ENCODE data around the gene SYNJ2. TPM values are rescaled to one million over a fixed set of nuclear protein-coding genes. Genes with fewer than 3 reads are reported as not detected.
A peak's percentile ranks its signal among the peaks of the same experiment; 100 is the strongest.

SYNJ2 gene
- total RNA-seq, 2 donors from 2014 or later: 10.2 to 23.4 TPM

GRCh38 chr6:158006821-158007570, 25.3 kb downstream of the SYNJ2 start:
- intact Hi-C loops (cut with DNase I): no loop called here
- DNase-seq: peak; percentile 8

GRCh38 chr6:158008864-158009113, 27.1 kb downstream of the SYNJ2 start:
- peak; percentile 30 for DNase-seq
- intact Hi-C loops (cut with DNase I): no loop called here
- peak in 1 of 2 donors; percentile 4 for ATAC-seq

More at GRCh38 chr6:158006821-158007570, 25.3 kb downstream of the SYNJ2 start:
- no peak for ATAC-seq

DNA sequence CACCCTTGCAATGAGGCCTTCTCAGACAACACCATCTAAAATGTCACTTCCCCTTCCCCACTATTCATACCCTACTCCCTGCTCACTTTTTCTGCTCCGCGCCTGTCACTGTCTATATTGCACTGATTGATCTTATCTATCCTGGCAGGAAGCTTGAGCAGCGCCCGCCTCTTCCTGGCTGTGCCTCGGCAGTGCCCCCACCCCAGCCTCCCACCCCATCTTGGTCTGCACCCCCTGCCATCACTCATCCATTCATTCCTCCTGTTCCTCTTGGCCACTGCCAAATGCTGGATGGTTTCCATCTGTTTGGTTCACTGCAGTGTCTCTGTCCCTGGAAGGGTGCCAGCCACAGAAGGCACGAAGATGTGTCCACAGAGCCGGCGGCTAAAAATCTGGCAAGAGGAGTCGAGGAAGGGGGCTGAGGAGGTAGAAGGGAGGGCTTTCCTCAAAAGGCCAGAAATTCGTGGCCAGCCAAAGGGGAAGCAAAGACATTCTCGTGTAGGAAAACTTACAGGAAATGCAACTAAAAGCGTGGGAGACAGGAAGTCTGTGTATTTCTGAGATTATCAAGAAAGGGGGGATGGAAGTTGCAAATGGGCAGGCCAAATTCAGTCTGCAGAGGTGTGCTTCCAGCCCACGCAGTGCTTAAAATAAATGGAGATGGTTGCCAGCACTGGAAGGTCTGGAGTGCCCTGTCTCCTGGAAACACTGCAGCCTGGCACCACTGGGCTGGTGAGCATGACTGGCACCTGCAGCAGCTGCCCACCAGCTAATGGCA, 27.6 kb downstream of the SYNJ2 start:
- intact Hi-C loops (cut with DNase I): no loop called here
- peak; percentile 77 to 91 for ATAC-seq
- DNase-seq: peak; percentile 78

- ATAC-seq (no peak), DNase-seq (peak; percentile 16)
- intact Hi-C loops (cut with DNase I): no loop called here
These were observed 28.4 kb downstream of the SYNJ2 start for GRCh38 chr6:158009935-158010585.

DNA sequence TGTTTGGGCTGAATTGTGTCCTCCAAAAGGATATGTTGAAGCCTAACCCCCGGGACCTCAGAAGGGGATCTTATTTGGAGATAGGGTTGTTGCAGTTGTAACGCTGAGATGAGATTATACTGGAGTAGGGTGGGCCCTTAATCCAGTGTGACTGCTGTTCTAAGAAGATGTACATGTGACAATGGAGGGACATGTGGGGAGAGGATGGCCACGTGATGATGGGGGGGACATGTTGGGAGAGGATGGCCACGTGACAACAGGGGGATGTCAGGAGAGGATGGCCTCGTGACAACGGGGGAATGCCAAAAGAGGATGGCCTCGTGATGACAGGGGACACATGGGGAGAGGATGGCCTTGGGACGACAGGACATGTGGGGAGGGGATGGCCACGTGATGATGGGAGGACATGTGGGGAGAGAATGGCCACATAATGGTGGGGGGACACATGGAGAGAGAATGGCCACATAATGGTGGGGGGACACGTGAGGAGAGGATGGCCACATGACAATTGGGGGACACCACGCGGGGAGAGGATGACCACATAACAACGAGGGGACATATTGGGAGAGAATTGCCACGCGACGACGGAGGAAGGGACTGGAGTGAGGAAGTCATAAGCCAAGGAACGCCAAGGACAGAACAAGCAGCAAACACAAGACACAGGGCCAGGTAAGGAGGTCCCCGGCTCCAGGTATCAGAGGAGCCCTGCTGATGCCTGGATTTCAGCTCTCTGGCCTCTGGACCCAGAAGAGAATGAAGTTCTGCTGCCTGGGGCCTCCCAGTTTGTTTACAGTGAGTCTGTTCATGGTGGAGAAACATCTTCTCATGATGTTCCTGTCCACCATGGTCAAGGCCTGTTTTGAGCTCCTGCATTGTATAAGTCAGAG, 29.2 kb downstream of the SYNJ2 start:
- no peak for DNase-seq
- intact Hi-C loops (cut with DNase I): no loop called here
- ATAC-seq: no peak

GRCh38 chr6:158011478-158011920, 29.8 kb downstream of the SYNJ2 start:
- intact Hi-C loops (cut with DNase I): no loop called here
- ATAC-seq: no peak
- no peak for DNase-seq

DNA sequence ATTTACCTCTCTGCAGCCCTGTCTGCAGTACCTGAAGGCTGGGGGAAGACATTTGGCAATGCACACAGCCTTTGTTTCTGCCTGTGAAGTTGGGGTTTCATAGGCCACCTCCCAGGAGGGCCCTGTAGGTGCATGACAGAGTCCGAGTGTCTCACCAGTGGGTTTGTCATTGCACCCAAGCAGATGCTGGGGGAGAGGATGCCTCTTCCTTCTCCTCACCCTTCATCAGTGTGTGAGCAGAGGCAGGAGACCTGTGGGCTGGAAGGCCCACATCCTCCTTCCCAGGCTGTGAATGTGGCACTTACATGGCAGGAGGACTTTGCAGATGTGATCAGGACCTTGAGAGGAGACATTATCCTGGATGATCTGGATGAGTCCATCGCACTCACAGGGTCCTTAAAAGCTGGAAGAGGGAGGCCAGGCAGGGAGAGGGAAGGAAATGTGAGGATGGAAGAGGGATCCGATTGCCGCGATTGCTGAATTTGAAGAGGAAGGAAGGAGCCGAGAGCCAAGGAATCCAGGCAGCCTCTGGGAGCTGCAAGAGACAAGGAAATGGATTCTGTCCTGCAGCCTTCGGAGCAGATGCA, 30.4 kb downstream of the SYNJ2 start:
- no peak for ATAC-seq
- intact Hi-C loops (cut with DNase I): no loop called here
- no peak for DNase-seq

DNA sequence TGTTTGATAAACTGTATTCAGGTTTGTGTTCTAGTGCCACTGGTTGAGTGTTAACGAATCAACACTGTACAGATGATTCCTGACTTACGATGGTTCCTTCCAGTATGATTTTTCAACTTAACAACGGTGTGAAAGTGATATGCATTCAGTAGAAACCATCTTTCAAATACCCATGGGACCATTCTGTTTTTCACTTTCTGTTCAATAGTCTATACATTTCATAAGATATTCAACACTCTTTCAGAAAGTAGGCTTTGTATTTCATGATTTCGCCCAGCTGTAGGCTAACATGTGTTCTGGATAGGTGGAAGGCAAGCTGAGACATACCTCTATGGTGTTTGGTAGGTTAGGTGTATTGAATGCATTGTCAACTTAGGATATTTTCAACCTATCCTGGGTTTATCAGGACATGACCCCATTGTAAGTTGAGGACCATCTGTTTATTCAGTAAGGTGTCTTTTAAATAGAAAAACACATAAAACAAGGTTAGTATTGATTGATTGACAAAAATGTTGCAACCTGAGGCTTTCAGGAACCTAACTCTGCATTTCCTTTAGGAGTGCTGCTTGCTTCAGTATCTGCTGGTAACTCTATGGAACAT, 32.3 kb downstream of the SYNJ2 start:
- DNase-seq (no peak), ATAC-seq (no peak)
- intact Hi-C loops (cut with DNase I): no loop called here

GRCh38 chr6:158014505-158015187, 33.0 kb downstream of the SYNJ2 start:
- intact Hi-C loops (cut with DNase I): no loop called here
- DNase-seq (no peak), ATAC-seq (no peak)

DNA sequence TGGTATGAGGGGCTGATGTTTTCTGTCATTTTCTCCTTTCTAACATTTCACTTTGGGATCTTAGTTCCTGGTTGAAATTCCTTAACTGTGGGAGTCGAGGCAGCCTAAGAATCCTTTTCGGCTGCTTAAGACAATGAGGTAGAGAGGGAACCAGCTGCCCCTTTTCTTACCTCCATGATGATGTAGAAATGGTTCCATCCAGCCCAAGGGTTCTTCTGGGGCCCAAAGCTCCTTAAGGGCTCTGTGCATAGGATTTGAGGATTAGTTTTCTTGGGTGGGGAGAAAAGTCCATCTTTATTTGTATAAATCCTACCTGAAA, 33.5 kb downstream of the SYNJ2 start:
- ATAC-seq: no peak
- intact Hi-C loops (cut with DNase I): no loop called here
- no peak for DNase-seq

GRCh38 chr6:158016571-158017383, 35.1 kb downstream of the SYNJ2 start:
- intact Hi-C loops (cut with DNase I): no loop called here
- DNase-seq (no peak), ATAC-seq (peak in 1 of 2 donors; percentile 9)

DNA sequence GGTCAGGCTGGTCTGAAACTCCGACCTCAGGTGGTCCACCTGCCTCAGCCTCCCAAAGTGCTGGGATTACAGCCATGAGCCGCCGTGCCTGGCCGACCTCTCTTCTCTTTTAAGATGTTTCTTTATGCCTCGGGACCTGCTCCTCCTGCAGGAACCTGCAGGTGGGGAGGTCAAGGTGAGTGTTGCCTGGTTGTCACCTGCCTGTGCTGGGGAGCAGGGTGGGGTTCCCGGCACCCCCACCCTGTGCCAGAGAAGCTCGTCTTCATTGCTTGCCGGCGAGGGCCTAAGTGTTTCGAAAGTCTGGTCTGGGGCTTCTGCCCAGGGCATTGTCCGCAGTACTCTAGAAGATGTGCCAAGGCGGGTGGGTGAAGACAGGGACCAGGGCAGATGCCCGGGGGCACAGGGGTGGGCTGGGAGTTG, 36.0 kb downstream of the SYNJ2 start:
- intact Hi-C loops (cut with DNase I): no loop called here
- ATAC-seq: no peak
- peak; percentile 9 for DNase-seq

DNA sequence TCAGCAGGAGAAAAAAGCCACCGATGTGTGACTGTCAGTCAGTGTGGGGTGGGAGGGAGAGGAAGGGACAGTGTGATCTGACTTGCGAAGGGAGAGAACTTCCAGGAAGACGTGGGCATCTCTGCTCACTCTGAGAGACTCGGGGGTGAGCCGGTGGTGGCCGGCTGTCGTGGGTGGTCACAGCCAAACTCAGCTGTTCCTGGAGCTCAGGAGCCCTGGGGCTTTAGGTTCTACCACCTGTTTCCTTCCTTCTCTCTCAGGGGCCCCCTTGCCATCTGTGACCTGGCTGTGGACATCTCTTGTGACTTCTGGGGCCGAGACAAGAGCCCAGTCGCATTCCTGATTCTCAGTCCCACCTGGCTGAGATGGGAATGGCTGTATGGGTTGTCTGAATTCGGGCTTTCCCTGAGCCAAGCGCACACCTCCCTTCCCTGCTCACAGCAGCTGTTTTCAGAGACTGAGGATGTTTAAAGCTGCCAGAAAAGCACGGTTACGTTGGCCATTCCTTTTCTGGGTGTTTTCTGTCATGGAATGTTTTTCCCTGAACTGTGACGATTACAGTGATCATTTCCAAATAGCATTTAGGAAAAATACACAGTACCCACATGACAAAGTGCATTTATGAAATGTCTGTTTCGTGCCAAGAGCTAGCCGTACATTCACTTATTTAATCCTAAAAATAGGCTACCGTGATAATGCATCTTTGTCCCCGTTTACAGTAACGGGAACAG, 36.5 kb downstream of the SYNJ2 start:
- intact Hi-C loops (cut with DNase I): no loop called here
- peak; percentile 15 for DNase-seq
- peak; percentile 6 to 25 for ATAC-seq

DNA sequence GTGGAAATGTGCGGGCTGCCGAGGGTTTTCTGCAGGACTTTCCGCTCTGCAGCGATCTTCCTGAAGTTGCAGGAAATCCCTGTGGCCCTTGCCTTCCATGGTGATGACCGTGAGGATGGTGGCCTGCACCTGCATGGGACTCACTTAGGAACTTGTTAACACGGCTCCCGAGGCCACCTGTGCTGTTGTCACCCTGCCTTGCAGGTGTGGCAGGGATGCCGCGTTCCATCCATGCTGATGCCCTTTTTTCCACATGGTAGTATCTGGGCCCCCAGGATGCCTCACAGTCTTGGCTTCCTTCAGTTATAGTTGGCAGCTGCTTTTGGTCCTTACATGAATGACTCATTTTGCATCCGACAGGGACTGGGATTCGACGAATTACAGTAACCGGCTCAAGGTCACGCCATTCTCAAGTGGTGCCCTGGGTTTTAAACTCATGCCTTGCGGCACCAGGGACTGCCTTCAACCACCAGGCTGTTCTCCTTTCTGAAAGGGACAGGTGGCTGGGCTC, 37.2 kb downstream of the SYNJ2 start:
- peak; percentile 33 for DNase-seq
- ATAC-seq: peak; percentile 27 to 30
- intact Hi-C loops (cut with DNase I): no loop called here

GRCh38 chr6:158019416-158019815, 37.8 kb downstream of the SYNJ2 start:
- DNase-seq: peak; percentile 22

GRCh38 chr6:158020272-158020711, 38.6 kb downstream of the SYNJ2 start:
- ATAC-seq: no peak
- intact Hi-C loops (cut with DNase I): loop anchor here in 1 of 2 donors (5.0 kb wide), 1 partner anchor 33 kb away; no protein-coding TSS in a partner anchor
- DNase-seq: no peak

More at GRCh38 chr6:158019416-158019815, 37.8 kb downstream of the SYNJ2 start:
- no peak for ATAC-seq
- intact Hi-C loops (cut with DNase I): no loop called here

Data from left cardiac atrium (tissue), 4 donors.